KMS-11 (cell line): ENCODE measurements around the gene PRKG1.

Source experiments
- H2AFZ ChIP-seq: fragments of 200-600 bp; sonication (generic); 2 replicates; pipeline ENCODE4 v1.6.1; 2016; ENCODE audit warnings: antibody characterized with exemption, mixed run types, low read depth
- H3K27ac ChIP-seq: fragments of 200-600 bp; sonication (generic); 2 replicates; pipeline ENCODE4 v1.6.1; 2016; ENCODE audit warnings: mild to moderate bottlenecking, mixed run types
- H3K27me3 ChIP-seq: fragments of 200-600 bp; sonication (generic); 2 replicates; pipeline ENCODE4 v1.6.1; 2017; ENCODE audit warnings: mild to moderate bottlenecking, low read depth, mixed run types, moderate library complexity; ENCODE audit not compliant: insufficient read depth
- H3K36me3 ChIP-seq: fragments of 200-600 bp; sonication (generic); 2 replicates; pipeline ENCODE4 v1.6.1; 2017; ENCODE audit warnings: mild to moderate bottlenecking, mixed run types; ENCODE audit not compliant: insufficient read depth
- H3K4me1 ChIP-seq: fragments of 200-600 bp; sonication (generic); 2 replicates; pipeline ENCODE4 v1.6.1; 2016; ENCODE audit warnings: mild to moderate bottlenecking, low read depth, mixed run types; ENCODE audit not compliant: poor library complexity, severe bottlenecking
- H3K4me2 ChIP-seq: fragments of 200-600 bp; sonication (generic); 2 replicates; pipeline ENCODE4 v1.7.0; 2016; ENCODE audit warnings: mild to moderate bottlenecking, mixed run types
- H3K4me3 ChIP-seq: fragments of 200-600 bp; sonication (generic); IDR thresholded peaks from 2 replicates; pipeline ENCODE4 v1.6.1; 2017; ENCODE audit warnings: low read depth, low read length, mixed read lengths; ENCODE audit not compliant: insufficient read depth
- H3K79me2 ChIP-seq: fragments of 200-600 bp; sonication (generic); 2 replicates; pipeline ENCODE4 v1.6.1; 2016; ENCODE audit warnings: low read depth, mixed run types; ENCODE audit not compliant: insufficient read depth
- H3K9ac ChIP-seq: fragments of 200-600 bp; sonication (generic); 2 replicates; pipeline ENCODE4 v1.6.1; 2016; ENCODE audit warnings: mild to moderate bottlenecking, mixed run types
- H4K20me1 ChIP-seq: fragments of 200-600 bp; sonication (generic); 2 replicates; pipeline ENCODE4 v1.6.1; 2016; ENCODE audit warnings: mild to moderate bottlenecking, mixed run types; ENCODE audit not compliant: insufficient read depth
- TF ChIP-seq, protein P1 (sequence below): fragments of 200-600 bp; sonication (generic); conservative IDR thresholded peaks from 2 replicates; pipeline ENCODE4 v1.6.1; 2017; ENCODE audit warnings: low read depth, mild to moderate bottlenecking, antibody characterized with exemption, low read length, moderate library complexity, mixed read lengths

Gene PRKG1

DNA sequence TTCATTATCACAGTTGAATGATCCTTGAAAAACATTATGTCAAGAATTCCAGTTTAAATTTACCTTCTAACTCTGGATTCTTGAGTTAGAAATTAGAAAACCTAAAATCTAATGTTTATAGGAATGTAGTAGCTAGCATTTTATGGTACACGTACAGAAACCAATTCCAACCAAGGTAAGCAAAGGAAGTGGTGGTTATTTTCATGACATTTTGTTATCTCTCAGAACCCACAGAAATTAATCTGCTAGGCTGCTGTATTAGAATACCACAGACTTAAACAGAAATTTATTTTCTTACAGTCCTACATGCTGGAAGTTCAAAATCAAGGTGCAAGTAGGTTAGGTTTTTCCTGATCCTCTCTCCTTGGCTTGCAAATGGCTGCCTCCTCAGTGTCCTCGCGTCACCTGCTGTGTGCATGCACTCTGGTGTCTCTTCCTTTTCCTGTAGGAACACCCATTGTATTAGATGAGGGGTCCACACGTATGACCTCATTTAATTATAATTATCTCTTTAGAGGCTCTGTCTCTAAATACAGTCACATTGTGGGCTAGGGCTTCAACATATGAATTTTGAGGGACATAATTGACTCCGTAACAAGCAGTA is 633.6 kb downstream of the PRKG1 start:
- Histone ChIP-seq H3K36me3 (no peaks in the 10 kb centered on the region), H3K27ac (no peak overlapping the region), H3K4me3 (no peak overlapping the region), H2AFZ (no peak overlapping the region), H3K27me3 (no peaks in the 10 kb centered on the region), H4K20me1 (no peaks in the 10 kb centered on the region), H3K9ac (no peak overlapping the region), H3K4me1 (no peaks in the 10 kb centered on the region), H3K79me2 (no peaks in the 10 kb centered on the region), H3K4me2 (no peak overlapping the region)
- TF ChIP-seq, protein P1, sequence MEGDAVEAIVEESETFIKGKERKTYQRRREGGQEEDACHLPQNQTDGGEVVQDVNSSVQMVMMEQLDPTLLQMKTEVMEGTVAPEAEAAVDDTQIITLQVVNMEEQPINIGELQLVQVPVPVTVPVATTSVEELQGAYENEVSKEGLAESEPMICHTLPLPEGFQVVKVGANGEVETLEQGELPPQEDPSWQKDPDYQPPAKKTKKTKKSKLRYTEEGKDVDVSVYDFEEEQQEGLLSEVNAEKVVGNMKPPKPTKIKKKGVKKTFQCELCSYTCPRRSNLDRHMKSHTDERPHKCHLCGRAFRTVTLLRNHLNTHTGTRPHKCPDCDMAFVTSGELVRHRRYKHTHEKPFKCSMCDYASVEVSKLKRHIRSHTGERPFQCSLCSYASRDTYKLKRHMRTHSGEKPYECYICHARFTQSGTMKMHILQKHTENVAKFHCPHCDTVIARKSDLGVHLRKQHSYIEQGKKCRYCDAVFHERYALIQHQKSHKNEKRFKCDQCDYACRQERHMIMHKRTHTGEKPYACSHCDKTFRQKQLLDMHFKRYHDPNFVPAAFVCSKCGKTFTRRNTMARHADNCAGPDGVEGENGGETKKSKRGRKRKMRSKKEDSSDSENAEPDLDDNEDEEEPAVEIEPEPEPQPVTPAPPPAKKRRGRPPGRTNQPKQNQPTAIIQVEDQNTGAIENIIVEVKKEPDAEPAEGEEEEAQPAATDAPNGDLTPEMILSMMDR = no peak

DNA sequence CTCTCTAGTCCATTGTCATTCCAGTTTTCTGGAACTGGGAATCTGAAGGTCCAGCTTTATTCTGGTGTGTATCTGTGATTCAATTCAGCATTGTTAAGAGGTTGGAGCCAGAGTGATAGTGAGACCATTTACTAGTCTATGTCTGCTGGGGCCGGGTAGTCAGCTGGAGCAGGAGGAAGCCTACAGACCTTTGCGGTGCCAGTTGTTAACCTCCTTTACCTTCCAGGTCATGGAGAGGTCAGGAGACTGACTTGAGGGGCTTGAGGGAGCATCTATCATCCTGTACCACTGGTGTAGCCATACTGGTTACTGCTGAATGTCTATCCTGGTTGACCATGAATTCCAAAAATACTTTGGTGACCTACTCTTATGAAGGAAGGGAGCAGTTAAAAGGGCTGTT is 634.3 kb downstream of the PRKG1 start:
- no peaks in the 10 kb centered on the region for H4K20me1 ChIP-seq
- H3K9ac ChIP-seq = no peak overlapping the region
- H3K79me2 ChIP-seq = no peaks in the 10 kb centered on the region
- TF ChIP-seq, protein P1 = no peak
- H3K27me3 ChIP-seq = no peaks in the 10 kb centered on the region
- H3K4me3 ChIP-seq = no peak overlapping the region
- H3K4me1 ChIP-seq = no peaks in the 10 kb centered on the region
- no peak overlapping the region for H3K4me2 ChIP-seq
- no peak overlapping the region for H2AFZ ChIP-seq
- no peak overlapping the region for H3K27ac ChIP-seq
- H3K36me3 ChIP-seq = no peaks in the 10 kb centered on the region

DNA sequence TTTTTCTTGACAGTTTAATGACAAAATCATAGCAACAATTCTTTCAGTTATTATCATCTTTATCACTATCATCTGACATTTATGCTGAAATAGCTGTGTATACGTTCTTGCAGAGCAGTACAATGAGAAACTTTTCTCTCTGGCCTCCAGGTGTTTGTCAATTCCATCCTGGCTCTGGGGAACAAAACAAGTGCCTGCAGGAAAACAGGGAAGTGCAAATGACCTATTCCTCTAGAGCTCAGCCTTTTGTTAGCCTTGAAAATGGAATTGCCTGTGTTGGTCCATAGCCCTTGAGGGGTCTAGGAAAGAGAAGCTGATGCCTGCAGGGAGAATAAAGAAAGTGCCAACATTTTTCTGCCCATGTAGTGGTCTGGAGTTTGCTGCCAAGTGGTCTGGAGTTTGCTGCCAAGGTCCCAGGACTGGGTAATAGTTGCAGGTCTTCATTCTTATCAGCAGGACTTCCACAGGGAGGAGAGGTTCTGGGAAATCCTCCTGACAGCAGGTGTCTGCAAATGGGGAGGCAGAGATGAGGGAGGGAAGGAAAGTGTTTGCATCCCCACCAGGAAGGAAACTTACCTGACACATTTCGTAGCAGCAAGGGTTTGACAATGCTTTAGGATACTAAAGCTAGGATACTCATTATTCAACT is 635.2 kb downstream of the PRKG1 start:
- no peak overlapping the region for H3K4me2 ChIP-seq

GRCh38 chr10:51711519-51711891 is 637.2 kb downstream of the PRKG1 start:
- Histone ChIP-seq H3K4me3 (no peak overlapping the region), H3K79me2 (no peaks in the 10 kb centered on the region), H3K36me3 (no peaks in the 10 kb centered on the region), H3K4me1 (no peaks in the 10 kb centered on the region), H3K4me2 (no peak overlapping the region), H3K27me3 (no peaks in the 10 kb centered on the region), H3K9ac (no peak overlapping the region), H3K27ac (no peak overlapping the region), H4K20me1 (no peaks in the 10 kb centered on the region), H2AFZ (no peak overlapping the region)
- TF ChIP-seq, protein P1 = no peak

More for the DNA sequence above, 635.2 kb downstream of the PRKG1 start:
- Histone ChIP-seq H3K27me3 (no peaks in the 10 kb centered on the region), H3K36me3 (no peaks in the 10 kb centered on the region), H2AFZ (no peak overlapping the region), H3K4me3 (no peak overlapping the region), H3K79me2 (no peaks in the 10 kb centered on the region), H3K9ac (no peak overlapping the region), H3K4me1 (no peaks in the 10 kb centered on the region), H3K27ac (no peak overlapping the region), H4K20me1 (no peaks in the 10 kb centered on the region)
- TF ChIP-seq, protein P1 = no peak
